ENCODE results near the gene R3HDM2. TPM values are rescaled to one million over a fixed set of nuclear protein-coding genes. Genes with fewer than 3 reads are reported as not detected.

The R3HDM2 gene
- total RNA-seq, 2 donors from 2014 or later: 82.7 to 116 TPM

DNA sequence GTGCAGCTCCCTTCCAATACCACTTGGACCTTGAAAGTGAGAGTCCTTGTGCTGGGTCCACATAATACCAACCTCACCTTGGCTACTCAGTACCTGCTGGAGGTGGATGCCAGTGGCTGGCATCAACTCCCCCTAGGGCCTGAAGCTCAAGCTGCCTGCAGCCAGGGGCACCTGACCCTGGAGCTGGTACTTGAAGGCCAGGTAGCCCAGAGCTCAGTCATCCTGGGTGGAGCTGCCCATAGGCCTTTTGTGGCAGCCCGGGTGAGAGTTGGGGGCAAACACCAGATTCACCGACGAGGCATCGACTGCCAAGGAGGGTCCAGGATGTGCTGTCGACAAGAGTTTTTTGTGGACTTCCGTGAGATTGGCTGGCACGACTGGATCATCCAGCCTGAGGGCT is 18.5 kb upstream of the R3HDM2 start:
- Histone ChIP-seq H3K27me3 (ENCODE audit: control insufficient read depth, insufficient read depth, low read length, poor library complexity, severe bottlenecking) (no peaks in the 10 kb centered on the region), H3K9me3 (ENCODE audit: control insufficient read depth, low read length) (no peaks in the 10 kb centered on the region), H3K4me1 (ENCODE audit: control insufficient read depth, insufficient read depth, low read length) (no peaks in the 10 kb centered on the region), H3K36me3 (ENCODE audit: control insufficient read depth, insufficient read depth, low read length) (no peaks in the 10 kb centered on the region), H3K9ac (ENCODE audit: extremely low read depth, low read length, poor library complexity, severe bottlenecking) (no peak overlapping the region), H3K4me3 (ENCODE audit: low read length) (no peak overlapping the region), H3K27ac (ENCODE audit: low read depth, low read length) (no peak overlapping the region)
- WGBS, 2 experiments (ENCODE audit: insufficient coverage in 1 of 2, insufficient read length in 1 of 2): 93 to 96% methylated on average over 7 of the region's 7 CpGs
- Mint-ChIP-seq H3K36me3 (ENCODE audit: low read depth) (no peaks in the 10 kb centered on the region), H3K4me3 (no peak overlapping the region), H3K27me3 (ENCODE audit: insufficient read depth) (no peaks in the 10 kb centered on the region), H3K9me3 (no peaks in the 10 kb centered on the region), H3K27ac (no peak overlapping the region), H3K4me1 (peaks cover 5% of the 10 kb centered on the region)
- TF ChIP-seq, protein P1, sequence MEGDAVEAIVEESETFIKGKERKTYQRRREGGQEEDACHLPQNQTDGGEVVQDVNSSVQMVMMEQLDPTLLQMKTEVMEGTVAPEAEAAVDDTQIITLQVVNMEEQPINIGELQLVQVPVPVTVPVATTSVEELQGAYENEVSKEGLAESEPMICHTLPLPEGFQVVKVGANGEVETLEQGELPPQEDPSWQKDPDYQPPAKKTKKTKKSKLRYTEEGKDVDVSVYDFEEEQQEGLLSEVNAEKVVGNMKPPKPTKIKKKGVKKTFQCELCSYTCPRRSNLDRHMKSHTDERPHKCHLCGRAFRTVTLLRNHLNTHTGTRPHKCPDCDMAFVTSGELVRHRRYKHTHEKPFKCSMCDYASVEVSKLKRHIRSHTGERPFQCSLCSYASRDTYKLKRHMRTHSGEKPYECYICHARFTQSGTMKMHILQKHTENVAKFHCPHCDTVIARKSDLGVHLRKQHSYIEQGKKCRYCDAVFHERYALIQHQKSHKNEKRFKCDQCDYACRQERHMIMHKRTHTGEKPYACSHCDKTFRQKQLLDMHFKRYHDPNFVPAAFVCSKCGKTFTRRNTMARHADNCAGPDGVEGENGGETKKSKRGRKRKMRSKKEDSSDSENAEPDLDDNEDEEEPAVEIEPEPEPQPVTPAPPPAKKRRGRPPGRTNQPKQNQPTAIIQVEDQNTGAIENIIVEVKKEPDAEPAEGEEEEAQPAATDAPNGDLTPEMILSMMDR (conservative IDR thresholded peaks at IDR 0.05): no peak
- no peak for DNase-seq

DNA sequence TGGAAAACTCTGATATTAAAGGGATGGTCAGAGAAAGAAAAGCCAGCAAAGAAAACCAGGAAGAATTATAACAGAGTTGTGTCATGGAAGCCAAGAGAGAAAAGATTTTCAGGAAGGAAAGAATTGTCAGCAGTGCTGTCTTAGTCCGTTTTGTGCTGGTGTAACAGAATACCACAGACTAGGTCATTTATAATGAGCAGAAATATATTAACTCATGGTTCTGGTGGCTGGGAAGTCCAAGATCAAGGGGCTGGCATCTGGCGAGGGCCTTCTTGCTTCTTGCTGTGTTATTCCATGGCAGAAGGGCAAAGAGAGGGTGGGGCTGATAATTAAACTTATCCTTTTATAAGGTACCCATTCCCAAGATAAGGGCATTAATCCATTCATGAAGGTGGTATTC is 17.8 kb upstream of the R3HDM2 start:
- H3K4me3 Mint-ChIP-seq: no peak overlapping the region
- no peaks in the 10 kb centered on the region for H3K27me3 ChIP-seq (ENCODE audit: control insufficient read depth, insufficient read depth, low read length, poor library complexity, severe bottlenecking)
- no peaks in the 10 kb centered on the region for H3K36me3 Mint-ChIP-seq (ENCODE audit: low read depth)

DNA sequence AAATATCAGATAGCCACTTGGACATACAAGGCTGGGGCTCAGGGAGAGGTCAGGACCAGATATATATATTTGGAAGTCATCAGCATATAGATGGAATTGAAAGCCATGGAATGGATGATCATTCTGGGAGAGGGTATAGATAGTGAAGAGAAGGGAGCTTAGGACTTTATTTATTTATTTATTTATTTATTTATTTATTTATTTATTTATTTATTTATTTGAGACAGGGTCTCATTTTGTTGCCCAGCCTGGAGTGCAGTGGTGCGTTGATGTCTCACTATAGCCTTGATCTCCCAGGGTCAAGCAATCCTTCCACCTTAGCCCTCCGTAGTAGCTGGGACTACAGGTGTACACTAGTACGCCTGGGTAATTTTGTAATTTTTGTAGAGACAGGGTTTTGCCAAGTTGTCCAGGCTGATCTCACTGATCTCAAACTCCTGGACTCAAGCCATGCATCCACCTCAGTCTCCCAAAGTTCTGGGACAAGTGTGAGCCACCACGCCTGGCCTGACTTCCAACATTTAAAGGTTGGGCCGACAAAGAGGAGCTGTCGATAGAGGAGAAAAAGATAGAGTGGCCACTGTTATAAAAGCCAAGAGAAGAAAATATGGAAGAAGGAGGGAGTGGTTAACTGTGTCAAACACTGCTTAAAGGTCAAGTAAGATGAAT is 15.6 kb upstream of the R3HDM2 start:
- Histone ChIP-seq H3K27ac (ENCODE audit: low read depth, low read length) (no peak overlapping the region), H3K27me3 (ENCODE audit: control insufficient read depth, insufficient read depth, low read length, poor library complexity, severe bottlenecking) (no peaks in the 10 kb centered on the region), H3K9ac (ENCODE audit: extremely low read depth, low read length, poor library complexity, severe bottlenecking) (no peak overlapping the region), H3K36me3 (ENCODE audit: control insufficient read depth, insufficient read depth, low read length) (no peaks in the 10 kb centered on the region), H3K4me1 (ENCODE audit: control insufficient read depth, insufficient read depth, low read length) (no peaks in the 10 kb centered on the region), H3K9me3 (ENCODE audit: control insufficient read depth, low read length) (peaks cover 7% of the 10 kb centered on the region), H3K4me3 (ENCODE audit: low read length) (no peak overlapping the region)
- DNase-seq: no peak
- peaks cover 6% of the 10 kb centered on the region for H3K9me3 Mint-ChIP-seq
- H3K27me3 Mint-ChIP-seq (ENCODE audit: insufficient read depth): peaks cover 1% of the 10 kb centered on the region
- H3K27ac Mint-ChIP-seq: no peak overlapping the region
- WGBS, 2 experiments (ENCODE audit: insufficient coverage in 1 of 2, insufficient read length in 1 of 2): 92 to 94% methylated on average over 5 to 6 of the region's 6 CpGs
- TF ChIP-seq, protein P1 (conservative IDR thresholded peaks at IDR 0.05): no peak
- H3K4me1 Mint-ChIP-seq: no peaks in the 10 kb centered on the region
- H3K4me3 Mint-ChIP-seq: no peak overlapping the region
- no peaks in the 10 kb centered on the region for H3K36me3 Mint-ChIP-seq (ENCODE audit: low read depth)

More for the DNA sequence above, 17.8 kb upstream of the R3HDM2 start:
- no peak overlapping the region for H3K9ac ChIP-seq (ENCODE audit: extremely low read depth, low read length, poor library complexity, severe bottlenecking)
- H3K9me3 Mint-ChIP-seq: no peaks in the 10 kb centered on the region
- H3K4me3 ChIP-seq (ENCODE audit: low read length): no peak overlapping the region
- no peaks in the 10 kb centered on the region for H3K27me3 Mint-ChIP-seq (ENCODE audit: insufficient read depth)
- no peak for DNase-seq
- H3K36me3 ChIP-seq (ENCODE audit: control insufficient read depth, insufficient read depth, low read length): no peaks in the 10 kb centered on the region
- WGBS, 2 experiments (ENCODE audit: insufficient coverage in 1 of 2, insufficient read length in 1 of 2): 92 to 100% methylated on average over 1 to 2 of the region's 2 CpGs
- peaks cover 4% of the 10 kb centered on the region for H3K4me1 Mint-ChIP-seq
- H3K9me3 ChIP-seq (ENCODE audit: control insufficient read depth, low read length): no peaks in the 10 kb centered on the region
- no peak overlapping the region for H3K27ac Mint-ChIP-seq
- no peaks in the 10 kb centered on the region for H3K4me1 ChIP-seq (ENCODE audit: control insufficient read depth, insufficient read depth, low read length)
- TF ChIP-seq, protein P1 (conservative IDR thresholded peaks at IDR 0.05): no peak
- H3K27ac ChIP-seq (ENCODE audit: low read depth, low read length): no peak overlapping the region
